Lower lobe of right lung (tissue), 2 donors: ENCODE measurements around the gene UGT1A4. TPM values are rescaled to one million over a fixed set of nuclear protein-coding genes. Genes with fewer than 3 reads are reported as not detected.

Source experiments
- ATAC-seq, 2 donors: fragments of 200-7000 bp; cut with Tn5 transposase; one replicate each; pipeline ENCODE4 v1.9.1; 2020 to 2022; ENCODE audit warnings: mild to moderate bottlenecking in 2 of 2, moderate library complexity in 2 of 2
- DNase-seq: peaks from one replicate; pipeline ENCODE4 v3.0.0-alpha.2; 2020
- H3K27ac ChIP-seq: fragments of 200-600 bp; one replicate; pipeline ENCODE4 v1.8.0; 2022
- H3K27me3 ChIP-seq: fragments of 200-600 bp; one replicate; pipeline ENCODE4 v1.8.0; 2022; ENCODE audit warnings: low read depth
- H3K36me3 ChIP-seq: fragments of 200-600 bp; one replicate; pipeline ENCODE4 v1.8.0; 2022; ENCODE audit warnings: mild to moderate bottlenecking
- H3K4me1 ChIP-seq: fragments of 200-600 bp; one replicate; pipeline ENCODE4 v1.8.0; 2022
- H3K4me3 ChIP-seq: fragments of 200-600 bp; one replicate; pipeline ENCODE4 v1.8.0; 2022; ENCODE audit warnings: mild to moderate bottlenecking
- H3K9me3 ChIP-seq: fragments of 200-600 bp; one replicate; pipeline ENCODE4 v1.8.0; 2022
- intact Hi-C: fragments of 100-400 bp; cut with DNase I; formaldehyde crosslinking; loops from one replicate; pipeline ENCODE4 v1.11.0; 2022
- total RNA-seq: library from RNA; stranded (reverse); fragmentation: NEBNext Ultra II Directional; extraction: Animal tissue kit (Norgen Biotek cat#: 25700); gene quantifications from one replicate; pipeline ENCODE4 v1.2.1, GENCODE V29; 2021
- TF ChIP-seq, protein P1 (sequence below): fragments of 200-600 bp; IDR thresholded peaks from one replicate; pipeline ENCODE4 v1.8.0; 2022; ENCODE audit warnings: antibody characterized with exemption, mild to moderate bottlenecking
- donor health status: DM: no; HTN: yes; CAD: no; lungs with severe emphysema.

Gene UGT1A4
- total RNA-seq, 1 donor from 2014 or later, result not detected

- Histone ChIP-seq H3K27me3 (no peaks in the 10 kb centered on the region), H3K4me3 (no peak overlapping the region), H3K27ac (no peak overlapping the region), H3K36me3 (no peaks in the 10 kb centered on the region), H3K4me1 (no peaks in the 10 kb centered on the region), H3K9me3 (no peaks in the 10 kb centered on the region)
- ATAC-seq, result no peak
- intact Hi-C loops, result no loop called here
- TF ChIP-seq, protein P1, sequence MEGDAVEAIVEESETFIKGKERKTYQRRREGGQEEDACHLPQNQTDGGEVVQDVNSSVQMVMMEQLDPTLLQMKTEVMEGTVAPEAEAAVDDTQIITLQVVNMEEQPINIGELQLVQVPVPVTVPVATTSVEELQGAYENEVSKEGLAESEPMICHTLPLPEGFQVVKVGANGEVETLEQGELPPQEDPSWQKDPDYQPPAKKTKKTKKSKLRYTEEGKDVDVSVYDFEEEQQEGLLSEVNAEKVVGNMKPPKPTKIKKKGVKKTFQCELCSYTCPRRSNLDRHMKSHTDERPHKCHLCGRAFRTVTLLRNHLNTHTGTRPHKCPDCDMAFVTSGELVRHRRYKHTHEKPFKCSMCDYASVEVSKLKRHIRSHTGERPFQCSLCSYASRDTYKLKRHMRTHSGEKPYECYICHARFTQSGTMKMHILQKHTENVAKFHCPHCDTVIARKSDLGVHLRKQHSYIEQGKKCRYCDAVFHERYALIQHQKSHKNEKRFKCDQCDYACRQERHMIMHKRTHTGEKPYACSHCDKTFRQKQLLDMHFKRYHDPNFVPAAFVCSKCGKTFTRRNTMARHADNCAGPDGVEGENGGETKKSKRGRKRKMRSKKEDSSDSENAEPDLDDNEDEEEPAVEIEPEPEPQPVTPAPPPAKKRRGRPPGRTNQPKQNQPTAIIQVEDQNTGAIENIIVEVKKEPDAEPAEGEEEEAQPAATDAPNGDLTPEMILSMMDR, result no peak
- peak; percentile 21 for DNase-seq
Measured at GRCh38 chr2:233803994-233804393, 85.5 kb downstream of the UGT1A4 start.

DNA sequence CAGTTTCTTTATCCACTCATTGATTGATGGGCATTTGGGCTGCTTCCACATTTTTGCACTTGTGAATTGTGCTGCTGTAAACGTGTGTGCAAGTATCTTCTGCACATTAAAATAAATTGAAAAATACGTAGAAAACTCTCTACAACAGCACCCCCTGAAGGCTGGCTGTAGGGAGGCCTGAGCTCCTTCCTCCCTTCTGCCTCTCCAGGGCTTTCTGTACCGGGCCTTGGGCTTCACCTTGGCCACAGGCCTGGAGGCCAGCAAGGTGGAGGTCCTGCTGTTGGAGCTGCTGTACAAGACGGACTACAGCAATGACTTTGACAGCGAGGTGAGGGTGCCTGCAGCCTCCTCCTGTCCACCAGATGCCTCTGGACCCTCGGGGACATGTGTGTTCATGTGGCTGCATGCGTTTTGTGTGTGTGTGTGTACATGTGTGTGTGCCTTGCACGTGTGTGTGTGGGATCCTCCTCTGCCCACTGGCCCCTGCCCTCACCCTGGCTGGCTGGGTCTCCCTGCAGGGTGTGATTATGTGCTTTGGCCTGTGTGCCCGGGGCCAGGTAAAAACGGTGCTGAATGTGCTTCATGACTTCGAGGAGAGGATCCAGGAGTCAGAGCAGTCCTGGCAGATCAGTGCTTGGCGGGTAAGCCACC, 88.8 kb downstream of the UGT1A4 start:
- intact Hi-C loops, result no loop called here
- Histone ChIP-seq H3K36me3 (no peaks in the 10 kb centered on the region), H3K27me3 (no peaks in the 10 kb centered on the region), H3K27ac (no peak overlapping the region), H3K4me3 (no peak overlapping the region), H3K9me3 (no peaks in the 10 kb centered on the region), H3K4me1 (no peaks in the 10 kb centered on the region)
- TF ChIP-seq, protein P1, result no peak
- ATAC-seq, result no peak
- peak; percentile 21 for DNase-seq

DNA sequence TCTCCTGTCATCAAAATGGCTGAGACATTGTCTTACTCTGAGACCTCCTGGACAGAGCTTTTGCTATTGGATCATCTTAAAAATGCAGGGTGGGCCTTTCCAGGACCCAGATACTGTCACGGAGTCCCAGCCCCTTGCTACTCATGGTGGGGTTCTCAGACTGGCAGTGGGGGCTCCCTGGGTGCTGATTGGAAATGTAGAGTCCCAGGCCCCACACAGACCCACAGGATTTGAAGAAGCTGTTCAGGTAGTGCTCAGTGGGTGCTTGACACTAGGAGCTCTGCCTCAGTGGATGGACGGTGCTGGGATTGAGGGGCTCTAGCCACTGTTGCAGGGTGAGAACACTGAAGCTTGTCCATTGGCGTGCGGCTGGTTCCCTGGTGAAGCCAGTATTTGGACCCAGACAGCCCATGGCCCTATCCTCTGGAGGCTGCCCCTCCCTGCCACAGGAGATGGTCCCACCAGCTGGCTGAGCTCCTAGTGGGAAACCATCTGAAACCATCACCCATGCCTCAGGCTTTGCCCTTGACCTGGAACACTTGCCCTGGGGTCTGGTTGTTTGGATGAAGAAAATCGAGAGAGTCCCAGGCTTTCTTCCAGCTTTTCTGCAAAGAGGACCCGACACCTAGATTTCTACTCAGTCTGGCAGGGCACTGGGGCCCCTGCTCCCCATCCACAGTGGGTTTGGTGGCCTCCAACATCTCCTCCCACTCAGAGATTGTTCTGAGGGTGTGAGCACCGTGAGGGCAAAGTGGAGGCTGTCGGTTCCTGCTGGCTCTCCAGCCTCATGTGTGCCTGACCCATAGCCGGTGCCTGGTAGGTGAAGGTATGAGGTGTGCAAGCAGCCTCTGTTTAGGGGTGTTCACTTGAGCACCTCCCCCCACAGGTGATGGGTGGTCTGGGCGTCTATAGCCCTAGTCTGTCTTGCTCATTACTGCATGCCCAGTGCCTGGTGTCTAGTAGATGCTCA, 89.7 kb downstream of the UGT1A4 start:
- H3K36me3 ChIP-seq, result no peaks in the 10 kb centered on the region
- no peak overlapping the region for H3K27ac ChIP-seq
- TF ChIP-seq, protein P1, result no peak
- DNase-seq (peak; percentile 12), ATAC-seq (no peak)
- no peaks in the 10 kb centered on the region for H3K27me3 ChIP-seq
- H3K4me1 ChIP-seq, result no peaks in the 10 kb centered on the region
- no peak overlapping the region for H3K4me3 ChIP-seq
- no peaks in the 10 kb centered on the region for H3K9me3 ChIP-seq
- intact Hi-C loops, result no loop called here

DNA sequence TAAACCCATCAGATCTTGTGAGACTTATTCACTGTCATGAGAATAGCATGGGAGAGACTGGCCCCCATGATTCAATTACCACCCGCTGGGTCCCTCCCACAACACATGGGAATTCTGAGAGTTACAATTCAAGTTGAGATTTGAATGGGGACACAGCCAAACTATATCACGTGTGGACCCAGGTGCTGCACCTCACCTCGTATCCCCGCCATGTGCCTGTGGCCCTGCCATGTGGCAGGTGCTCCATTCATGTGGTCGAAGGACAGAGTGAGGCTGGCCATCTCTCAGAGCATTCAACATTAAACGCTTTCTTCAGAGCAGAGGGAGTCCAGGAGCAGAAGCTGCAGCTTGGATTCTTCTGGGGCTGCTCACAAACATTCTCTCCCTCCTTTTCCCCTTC, 91.8 kb downstream of the UGT1A4 start:
- intact Hi-C loops, result no loop called here
- DNase-seq, result no peak

GRCh38 chr2:233811087-233811486, 92.6 kb downstream of the UGT1A4 start:
- Histone ChIP-seq H3K27me3 (no peaks in the 10 kb centered on the region), H3K4me1 (no peaks in the 10 kb centered on the region), H3K27ac (no peak overlapping the region), H3K9me3 (no peaks in the 10 kb centered on the region), H3K4me3 (no peak overlapping the region), H3K36me3 (no peaks in the 10 kb centered on the region)
- no peak for ATAC-seq
- no peak for DNase-seq
- intact Hi-C loops, result no loop called here
- TF ChIP-seq, protein P1, result no peak

More for the DNA sequence above, 91.8 kb downstream of the UGT1A4 start:
- Histone ChIP-seq H3K27me3 (no peaks in the 10 kb centered on the region), H3K27ac (no peak overlapping the region), H3K4me1 (no peaks in the 10 kb centered on the region), H3K36me3 (no peaks in the 10 kb centered on the region), H3K9me3 (no peaks in the 10 kb centered on the region), H3K4me3 (no peak overlapping the region)
- ATAC-seq, result no peak
- TF ChIP-seq, protein P1, result no peak
